Measurements from ENCODE around the gene TANC1. TPM values are rescaled to one million over a fixed set of nuclear protein-coding genes. Genes with fewer than 3 reads are reported as not detected.

Gene TANC1
- total RNA-seq, 1 donor from 2014 or later, result 84.1 TPM

GRCh38 chr2:158923641-158924040, 44.8 kb upstream of the TANC1 start:
- H3K4me3 Mint-ChIP-seq (ENCODE audit: unreplicated experiment), result no peak overlapping the region
- no peak overlapping the region for H3K27ac Mint-ChIP-seq (ENCODE audit: unreplicated experiment)
- H3K9me3 Mint-ChIP-seq (ENCODE audit: unreplicated experiment), result no peaks in the 10 kb centered on the region
- TF ChIP-seq CTCF (IDR thresholded peaks at IDR 0.05; ENCODE audit: unreplicated experiment), result no peak
- peaks cover 3% of the 10 kb centered on the region for H3K4me1 Mint-ChIP-seq (ENCODE audit: unreplicated experiment)
- H3K36me3 Mint-ChIP-seq (ENCODE audit: low read depth, unreplicated experiment), result no peaks in the 10 kb centered on the region
- no peaks in the 10 kb centered on the region for H3K27me3 Mint-ChIP-seq (ENCODE audit: unreplicated experiment)
- no peak for DNase-seq (ENCODE audit: low spot score)

DNA sequence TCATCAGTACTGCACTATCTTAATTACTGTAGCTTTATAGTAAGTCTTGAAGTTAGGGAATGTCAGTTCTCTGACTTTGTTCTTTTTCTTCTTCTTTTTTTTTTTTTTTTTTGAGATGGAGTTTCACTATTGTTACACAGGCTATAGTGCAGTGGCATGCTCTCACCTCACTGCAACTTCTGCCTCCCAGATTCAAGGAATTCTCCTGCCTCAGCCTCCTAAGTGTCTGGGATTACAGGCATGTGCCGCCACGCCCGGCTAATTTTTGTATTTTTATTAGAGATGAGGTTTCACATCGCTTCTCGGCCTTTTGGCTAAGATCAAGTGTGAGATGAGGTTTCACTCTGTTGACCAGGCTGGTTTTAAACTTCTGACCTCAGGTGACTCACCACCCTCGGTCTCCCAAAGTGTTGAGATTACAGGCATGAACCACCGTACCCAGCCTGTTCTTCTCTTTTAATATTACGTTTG, 41.9 kb upstream of the TANC1 start:
- no peaks in the 10 kb centered on the region for H3K9me3 Mint-ChIP-seq (ENCODE audit: unreplicated experiment)

DNA sequence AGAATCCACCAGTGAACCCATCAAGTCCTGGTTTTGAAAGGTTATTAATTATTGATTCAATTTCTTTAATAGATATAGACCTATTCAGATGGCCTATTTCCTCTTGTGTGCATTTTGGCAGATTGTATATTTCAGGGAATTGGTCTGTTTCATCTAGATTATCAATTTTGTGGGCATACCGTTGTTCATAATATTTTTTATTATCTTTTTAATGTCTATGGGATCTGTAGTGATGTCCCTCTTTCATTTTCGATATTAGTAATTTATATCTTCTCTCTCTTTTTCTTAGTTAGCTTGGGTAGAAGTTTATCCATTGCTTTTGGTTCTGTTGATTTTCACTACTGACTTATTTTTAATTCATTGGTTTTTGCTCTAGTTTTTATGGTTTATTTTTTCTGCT, 39.9 kb upstream of the TANC1 start:
- H3K27me3 Mint-ChIP-seq (ENCODE audit: unreplicated experiment), result no peaks in the 10 kb centered on the region
- H3K4me3 Mint-ChIP-seq (ENCODE audit: unreplicated experiment), result no peak overlapping the region
- no peaks in the 10 kb centered on the region for H3K9me3 Mint-ChIP-seq (ENCODE audit: unreplicated experiment)
- no peak for DNase-seq (ENCODE audit: low spot score)
- no peak overlapping the region for H3K27ac Mint-ChIP-seq (ENCODE audit: unreplicated experiment)
- H3K4me1 Mint-ChIP-seq (ENCODE audit: unreplicated experiment), result peaks cover 5% of the 10 kb centered on the region
- no peaks in the 10 kb centered on the region for H3K36me3 Mint-ChIP-seq (ENCODE audit: low read depth, unreplicated experiment)
- no peak for TF ChIP-seq CTCF (IDR thresholded peaks at IDR 0.05; ENCODE audit: unreplicated experiment)

More for the DNA sequence above, 41.9 kb upstream of the TANC1 start:
- Mint-ChIP-seq H3K27me3 (ENCODE audit: unreplicated experiment) (no peaks in the 10 kb centered on the region), H3K36me3 (ENCODE audit: low read depth, unreplicated experiment) (no peaks in the 10 kb centered on the region), H3K4me1 (ENCODE audit: unreplicated experiment) (peaks cover 3% of the 10 kb centered on the region), H3K4me3 (ENCODE audit: unreplicated experiment) (no peak overlapping the region), H3K27ac (ENCODE audit: unreplicated experiment) (no peak overlapping the region)
- DNase-seq (ENCODE audit: low spot score), result no peak
- no peak for TF ChIP-seq CTCF (IDR thresholded peaks at IDR 0.05; ENCODE audit: unreplicated experiment)

DNA sequence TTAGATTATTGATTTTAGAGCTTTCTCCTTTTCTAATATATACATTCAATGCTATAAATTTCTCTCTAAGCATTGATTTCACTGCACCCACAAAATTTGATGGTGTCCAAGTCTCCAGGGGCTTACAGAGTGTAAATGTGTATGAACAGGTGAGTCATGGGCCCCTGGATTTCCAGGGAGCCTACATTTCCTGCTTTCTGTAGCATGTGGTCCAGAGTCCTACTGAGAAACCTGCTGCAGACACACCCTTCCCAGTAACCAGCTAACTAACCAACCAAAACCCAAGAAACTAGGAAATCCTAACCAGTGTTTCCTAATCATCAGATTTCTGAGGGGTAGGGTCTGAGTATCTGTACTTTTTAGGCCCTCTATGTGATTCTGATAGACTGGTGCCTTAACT, 39.5 kb upstream of the TANC1 start:
- peaks cover 5% of the 10 kb centered on the region for H3K4me1 Mint-ChIP-seq (ENCODE audit: unreplicated experiment)
- no peak overlapping the region for H3K4me3 Mint-ChIP-seq (ENCODE audit: unreplicated experiment)
- no peaks in the 10 kb centered on the region for H3K27me3 Mint-ChIP-seq (ENCODE audit: unreplicated experiment)
- H3K27ac Mint-ChIP-seq (ENCODE audit: unreplicated experiment), result no peak overlapping the region
- no peak for DNase-seq (ENCODE audit: low spot score)
- H3K9me3 Mint-ChIP-seq (ENCODE audit: unreplicated experiment), result no peaks in the 10 kb centered on the region
- no peak for TF ChIP-seq CTCF (IDR thresholded peaks at IDR 0.05; ENCODE audit: unreplicated experiment)
- H3K36me3 Mint-ChIP-seq (ENCODE audit: low read depth, unreplicated experiment), result no peaks in the 10 kb centered on the region

- Mint-ChIP-seq H3K27me3 (ENCODE audit: unreplicated experiment) (peaks cover 1% of the 10 kb centered on the region), H3K9me3 (ENCODE audit: unreplicated experiment) (no peaks in the 10 kb centered on the region), H3K27ac (ENCODE audit: unreplicated experiment) (no peak overlapping the region), H3K36me3 (ENCODE audit: low read depth, unreplicated experiment) (no peaks in the 10 kb centered on the region), H3K4me1 (ENCODE audit: unreplicated experiment) (peaks cover 14% of the 10 kb centered on the region), H3K4me3 (ENCODE audit: unreplicated experiment) (no peak overlapping the region)
- no peak for TF ChIP-seq CTCF (IDR thresholded peaks at IDR 0.05; ENCODE audit: unreplicated experiment)
- no peak for DNase-seq (ENCODE audit: low spot score)
Observed at GRCh38 chr2:158931572-158931971, 36.9 kb upstream of the TANC1 start.
